22Rv1 (cell line): ENCODE measurements around the gene MAPK6.
"Not testable (repeated sequence)": the region's sequence is repeated elsewhere in the genome, so short reads cannot be mapped to it uniquely, and the experiment has no call there.

ENCODE experiments used
- ZFX ChIP-seq: fragments of 450-650 bp; IDR thresholded peaks from 2 replicates; pipeline ENCODE4 v1.6.1; 2017; ENCODE audit warnings: antibody characterized with exemption, borderline replicate concordance
- TF ChIP-seq, protein P1 (sequence below): fragments of 450-650 bp; IDR thresholded peaks from 2 replicates; pipeline ENCODE4 v1.5.1; 2017; ENCODE audit warnings: mild to moderate bottlenecking

DNA sequence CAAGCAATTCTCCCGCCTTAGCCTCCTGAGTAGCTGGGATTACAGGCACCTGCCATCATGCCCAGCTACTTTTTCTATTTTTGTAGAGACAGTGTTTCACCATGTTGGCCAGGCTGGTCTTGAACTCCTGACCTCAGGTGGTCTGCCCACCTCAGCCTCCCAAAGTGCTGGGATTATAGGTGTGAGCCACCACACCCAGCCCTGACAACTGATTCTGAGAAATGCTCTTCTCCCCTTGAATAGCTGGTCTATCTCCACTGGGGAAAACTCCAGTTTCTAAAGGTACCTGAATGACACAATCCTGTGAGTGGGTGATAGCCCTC, 64.0 kb downstream of the MAPK6 start:
- TF ChIP-seq, protein P1, sequence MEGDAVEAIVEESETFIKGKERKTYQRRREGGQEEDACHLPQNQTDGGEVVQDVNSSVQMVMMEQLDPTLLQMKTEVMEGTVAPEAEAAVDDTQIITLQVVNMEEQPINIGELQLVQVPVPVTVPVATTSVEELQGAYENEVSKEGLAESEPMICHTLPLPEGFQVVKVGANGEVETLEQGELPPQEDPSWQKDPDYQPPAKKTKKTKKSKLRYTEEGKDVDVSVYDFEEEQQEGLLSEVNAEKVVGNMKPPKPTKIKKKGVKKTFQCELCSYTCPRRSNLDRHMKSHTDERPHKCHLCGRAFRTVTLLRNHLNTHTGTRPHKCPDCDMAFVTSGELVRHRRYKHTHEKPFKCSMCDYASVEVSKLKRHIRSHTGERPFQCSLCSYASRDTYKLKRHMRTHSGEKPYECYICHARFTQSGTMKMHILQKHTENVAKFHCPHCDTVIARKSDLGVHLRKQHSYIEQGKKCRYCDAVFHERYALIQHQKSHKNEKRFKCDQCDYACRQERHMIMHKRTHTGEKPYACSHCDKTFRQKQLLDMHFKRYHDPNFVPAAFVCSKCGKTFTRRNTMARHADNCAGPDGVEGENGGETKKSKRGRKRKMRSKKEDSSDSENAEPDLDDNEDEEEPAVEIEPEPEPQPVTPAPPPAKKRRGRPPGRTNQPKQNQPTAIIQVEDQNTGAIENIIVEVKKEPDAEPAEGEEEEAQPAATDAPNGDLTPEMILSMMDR: not testable (repeated sequence)
- not testable (repeated sequence) for TF ChIP-seq ZFX
